ENCODE data around the gene TSPAN17. TPM values are rescaled to one million over a fixed set of nuclear protein-coding genes. Genes with fewer than 3 reads are reported as not detected.

TSPAN17 gene
- total and polyA plus RNA-seq, 9 of the 15 experiments (the other 6 are each of a cell fraction or from before 2014, with no cell fraction given) = 0.73 to 58.3 (median 34.5) TPM

GRCh38 chr5:176646707-176647029 is 616 bp upstream of the TSPAN17 start (continued):
- TF ChIP-seq NFE2L1 (tag; IDR thresholded peaks at IDR 0.05; ENCODE audit: borderline replicate concordance, low read depth) = no peak
- no peak for TF ChIP-seq MTF1 (CRISPR knock-in tag; IDR thresholded peaks at IDR 0.05; ENCODE audit: borderline replicate concordance)
- TF ChIP-seq, protein P1, sequence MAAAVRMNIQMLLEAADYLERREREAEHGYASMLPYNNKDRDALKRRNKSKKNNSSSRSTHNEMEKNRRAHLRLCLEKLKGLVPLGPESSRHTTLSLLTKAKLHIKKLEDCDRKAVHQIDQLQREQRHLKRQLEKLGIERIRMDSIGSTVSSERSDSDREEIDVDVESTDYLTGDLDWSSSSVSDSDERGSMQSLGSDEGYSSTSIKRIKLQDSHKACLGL (CRISPR knock-in tag; IDR thresholded peaks at IDR 0.05; ENCODE audit: borderline replicate concordance, poor library complexity, severe bottlenecking) = no peak
- no peak for TF ChIP-seq SREBF1 (IDR thresholded peaks at IDR 0.05; ENCODE audit: borderline replicate concordance, low read depth, low read length)
- TF ChIP-seq HNRNPLL (IDR thresholded peaks at IDR 0.05; ENCODE audit: low read depth, low read length, poor library complexity, severe bottlenecking) = no peak
- no peak; the same call in 1 of the 2 replicates for TF ChIP-seq NR4A1 (CRISPR knock-in tag; IDR thresholded peaks at IDR 0.05)
- 0 out of 2 replicates have a peak, but pooled peaks have one; percentile 35 for TF ChIP-seq NR4A1 (tag; IDR thresholded peaks at IDR 0.05)
- no peak for TF ChIP-seq ZNF212 (CRISPR knock-in tag; IDR thresholded peaks at IDR 0.05)
- TF ChIP-seq, protein P2, sequence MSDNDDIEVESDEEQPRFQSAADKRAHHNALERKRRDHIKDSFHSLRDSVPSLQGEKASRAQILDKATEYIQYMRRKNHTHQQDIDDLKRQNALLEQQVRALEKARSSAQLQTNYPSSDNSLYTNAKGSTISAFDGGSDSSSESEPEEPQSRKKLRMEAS (CRISPR knock-in tag; IDR thresholded peaks at IDR 0.05) = peak; percentile 84; the same call in 1 of the 2 replicates
- no peak for TF ChIP-seq HDAC8 (tag; IDR thresholded peaks at IDR 0.05)
- TF ChIP-seq CHD7 (IDR thresholded peaks at IDR 0.05; ENCODE audit: low read depth, low read length) = no peak
- peak in 1 of 2 experiments; percentile 43; a peak in 1 of 4 replicates for TF ChIP-seq TEAD1 (CRISPR knock-in tag; IDR thresholded peaks at IDR 0.05)
- no peak for TF ChIP-seq ELF2 (CRISPR knock-in tag; IDR thresholded peaks at IDR 0.05)
- no peak for TF ChIP-seq EP300 (IDR thresholded peaks at IDR 0.05; ENCODE audit: low read length)
